ENCODE measurements around the gene NUDT16. TPM values are rescaled to one million over a fixed set of nuclear protein-coding genes. Genes with fewer than 3 reads are reported as not detected.

Gene NUDT16
- total RNA-seq, 1 donor from 2014 or later: 41.0 TPM

- DNase-seq (ENCODE audit: low spot score in 2 of 2): no peak
Measured at GRCh38 chr3:131396170-131396569, 14.6 kb downstream of the NUDT16 start.

GRCh38 chr3:131397889-131398288 is 16.3 kb downstream of the NUDT16 start:
- H3K9me3 ChIP-seq: no peaks in the 10 kb centered on the region
- no peak overlapping the region for H3K4me3 ChIP-seq
- H3K4me1 ChIP-seq: peaks cover 0 to 6% of the 10 kb centered on the region in 2 donors
- H3K27ac ChIP-seq: no peak overlapping the region
- no peaks in the 10 kb centered on the region for H3K27me3 ChIP-seq
- DNase-seq (ENCODE audit: low spot score in 2 of 2): no peak
- no peaks in the 10 kb centered on the region for H3K36me3 ChIP-seq
- intact Hi-C loops (cut with DNase I): no loop called here
- TF ChIP-seq CTCF (IDR thresholded peaks at IDR 0.05): no peak

More at GRCh38 chr3:131396170-131396569, 14.6 kb downstream of the NUDT16 start:
- TF ChIP-seq CTCF (IDR thresholded peaks at IDR 0.05): no peak
- Histone ChIP-seq H3K27ac (no peak overlapping the region), H3K36me3 (no peaks in the 10 kb centered on the region), H3K9me3 (no peaks in the 10 kb centered on the region), H3K4me3 (no peak overlapping the region), H3K27me3 (no peaks in the 10 kb centered on the region), H3K4me1 (no peaks in the 10 kb centered on the region)
- intact Hi-C loops (cut with DNase I): no loop called here

GRCh38 chr3:131401978-131402377 is 20.4 kb downstream of the NUDT16 start:
- no peak overlapping the region for H3K4me3 ChIP-seq
- TF ChIP-seq CTCF (IDR thresholded peaks at IDR 0.05): no peak
- peak overlapping the region; percentile 37 to 75 for H3K27ac ChIP-seq
- H3K27me3 ChIP-seq: no peaks in the 10 kb centered on the region
- no peaks in the 10 kb centered on the region for H3K36me3 ChIP-seq
- intact Hi-C loops (cut with DNase I): loop anchor here (1.0 kb wide), 1 partner anchor 21 kb away; the partner anchor contains the start of gene NUDT16
- peaks cover 0 to 6% of the 10 kb centered on the region in 2 donors for H3K9me3 ChIP-seq
- no peak for DNase-seq (ENCODE audit: low spot score in 2 of 2)
- H3K4me1 ChIP-seq: peaks cover 0 to 14% of the 10 kb centered on the region in 2 donors

GRCh38 chr3:131402391-131403039 is 20.9 kb downstream of the NUDT16 start:
- DNase-seq (ENCODE audit: low spot score in 2 of 2): no peak
- H3K4me1 ChIP-seq: peaks cover 0 to 14% of the 10 kb centered on the region in 2 donors
- no peak for TF ChIP-seq CTCF (IDR thresholded peaks at IDR 0.05)
- intact Hi-C loops (cut with DNase I): loop anchor here (1.0 kb wide), 1 partner anchor 21 kb away; the partner anchor contains the start of gene NUDT16
- H3K36me3 ChIP-seq: no peaks in the 10 kb centered on the region
- peak overlapping the region; percentile 37 to 75 for H3K27ac ChIP-seq
- H3K4me3 ChIP-seq: no peak overlapping the region
- no peaks in the 10 kb centered on the region for H3K27me3 ChIP-seq
- H3K9me3 ChIP-seq: peaks cover 0 to 6% of the 10 kb centered on the region in 2 donors

- intact Hi-C loops (cut with DNase I): no loop called here
- TF ChIP-seq CTCF (IDR thresholded peaks at IDR 0.05): no peak
- peak overlapping the region; percentile 17 to 75 for H3K27ac ChIP-seq
- H3K4me3 ChIP-seq: no peak overlapping the region
- peaks cover 0 to 14% of the 10 kb centered on the region in 2 donors for H3K4me1 ChIP-seq
- H3K27me3 ChIP-seq: no peaks in the 10 kb centered on the region
- H3K9me3 ChIP-seq: peaks cover 0 to 6% of the 10 kb centered on the region in 2 donors
- no peaks in the 10 kb centered on the region for H3K36me3 ChIP-seq
- DNase-seq (ENCODE audit: low spot score in 2 of 2): no peak
Measured at GRCh38 chr3:131403216-131403895, 21.8 kb downstream of the NUDT16 start.
